LNCAP (cell line): Measurements from ENCODE around the gene GLDN.

ENCODE experiments used
- CTCF ChIP-seq: fragments of 450-650 bp; IDR thresholded peaks from 2 replicates; pipeline ENCODE4 v1.5.1; 2017; ENCODE audit warnings: mild to moderate bottlenecking

Gene GLDN

GRCh38 chr15:51310064-51310463 is 31.4 kb upstream of the GLDN start:
- no peak for TF ChIP-seq CTCF

- TF ChIP-seq CTCF = no peak
Measured at GRCh38 chr15:51311510-51311909, 29.9 kb upstream of the GLDN start.

GRCh38 chr15:51312166-51313073 is 29.0 kb upstream of the GLDN start:
- TF ChIP-seq CTCF = no peak

GRCh38 chr15:51313074-51313393 is 28.4 kb upstream of the GLDN start:
- TF ChIP-seq CTCF = no peak

GRCh38 chr15:51313644-51314280 is 27.7 kb upstream of the GLDN start:
- no peak for TF ChIP-seq CTCF

GRCh38 chr15:51314391-51315337 is 26.8 kb upstream of the GLDN start:
- no peak for TF ChIP-seq CTCF

GRCh38 chr15:51315726-51316125 is 25.7 kb upstream of the GLDN start:
- TF ChIP-seq CTCF = no peak
